DND-41 (cell line): ENCODE data around the gene ADH1C.

Experiments
- EZH2 ChIP-seq: IDR thresholded peaks from 3 replicates; pipeline ENCODE4 v1.6.1; 2012; ENCODE audit warnings: borderline replicate concordance, low read depth, mild to moderate bottlenecking, moderate library complexity, low read length, inconsistent platforms; ENCODE audit not compliant: severe bottlenecking
- TF ChIP-seq, protein P1 (sequence below): IDR thresholded peaks from 2 replicates; pipeline ENCODE4 v1.5.1; 2012; ENCODE audit warnings: borderline replicate concordance, low read length, moderate library complexity, mild to moderate bottlenecking; ENCODE audit not compliant: poor library complexity, severe bottlenecking; ENCODE audit errors: extremely low read depth

DNA sequence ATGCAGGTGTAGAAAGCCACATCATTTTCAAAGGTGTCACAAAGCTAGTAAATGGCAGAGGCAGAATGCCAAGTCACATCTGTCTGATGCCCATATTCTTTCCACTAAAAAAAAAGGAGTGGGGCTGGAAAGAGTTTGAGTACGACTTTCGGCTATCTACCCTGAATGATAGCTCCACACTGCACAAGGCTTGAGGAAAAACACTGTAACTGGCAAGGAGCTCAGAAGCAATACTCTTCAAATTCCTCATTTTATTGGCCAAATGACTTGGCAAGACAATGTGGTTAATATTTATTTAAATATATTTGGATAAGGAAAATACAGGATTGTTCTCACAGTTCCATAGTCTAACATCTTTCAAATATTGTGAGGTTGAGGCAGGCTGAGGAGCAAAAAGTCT is 5.4 kb upstream of the ADH1C start:
- TF ChIP-seq, protein P1, sequence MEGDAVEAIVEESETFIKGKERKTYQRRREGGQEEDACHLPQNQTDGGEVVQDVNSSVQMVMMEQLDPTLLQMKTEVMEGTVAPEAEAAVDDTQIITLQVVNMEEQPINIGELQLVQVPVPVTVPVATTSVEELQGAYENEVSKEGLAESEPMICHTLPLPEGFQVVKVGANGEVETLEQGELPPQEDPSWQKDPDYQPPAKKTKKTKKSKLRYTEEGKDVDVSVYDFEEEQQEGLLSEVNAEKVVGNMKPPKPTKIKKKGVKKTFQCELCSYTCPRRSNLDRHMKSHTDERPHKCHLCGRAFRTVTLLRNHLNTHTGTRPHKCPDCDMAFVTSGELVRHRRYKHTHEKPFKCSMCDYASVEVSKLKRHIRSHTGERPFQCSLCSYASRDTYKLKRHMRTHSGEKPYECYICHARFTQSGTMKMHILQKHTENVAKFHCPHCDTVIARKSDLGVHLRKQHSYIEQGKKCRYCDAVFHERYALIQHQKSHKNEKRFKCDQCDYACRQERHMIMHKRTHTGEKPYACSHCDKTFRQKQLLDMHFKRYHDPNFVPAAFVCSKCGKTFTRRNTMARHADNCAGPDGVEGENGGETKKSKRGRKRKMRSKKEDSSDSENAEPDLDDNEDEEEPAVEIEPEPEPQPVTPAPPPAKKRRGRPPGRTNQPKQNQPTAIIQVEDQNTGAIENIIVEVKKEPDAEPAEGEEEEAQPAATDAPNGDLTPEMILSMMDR = no peak
- TF ChIP-seq EZH2 = no peak
